GM12801 (cell line): ENCODE data around the gene NCAM1.

Source experiments
- TF ChIP-seq, protein P1 (sequence below): IDR thresholded peaks from one replicate; pipeline ENCODE4 v1.5.1; 2011; ENCODE audit warnings: control low read depth; ENCODE audit not compliant: insufficient read length; ENCODE audit errors: extremely low read depth

The NCAM1 gene

DNA sequence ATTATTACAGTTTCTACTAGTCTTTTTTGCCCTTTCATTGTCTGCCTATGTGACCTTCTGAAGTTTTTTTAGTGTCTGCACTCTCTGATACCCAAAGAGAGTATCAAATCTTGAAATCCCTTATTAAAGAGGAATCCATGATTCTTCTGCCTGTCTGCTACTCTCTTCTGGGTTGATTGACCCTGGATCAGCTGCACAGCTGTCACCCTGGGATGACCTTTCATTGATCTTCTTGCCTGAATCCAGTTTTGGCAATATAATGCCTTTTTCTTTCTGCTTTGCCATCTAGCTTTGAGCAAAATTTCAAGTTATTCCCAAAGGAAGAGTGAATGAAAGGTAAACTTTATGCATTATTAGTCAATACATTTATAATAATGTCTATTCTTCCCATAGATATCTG, 32.6 kb downstream of the NCAM1 start:
- TF ChIP-seq, protein P1, sequence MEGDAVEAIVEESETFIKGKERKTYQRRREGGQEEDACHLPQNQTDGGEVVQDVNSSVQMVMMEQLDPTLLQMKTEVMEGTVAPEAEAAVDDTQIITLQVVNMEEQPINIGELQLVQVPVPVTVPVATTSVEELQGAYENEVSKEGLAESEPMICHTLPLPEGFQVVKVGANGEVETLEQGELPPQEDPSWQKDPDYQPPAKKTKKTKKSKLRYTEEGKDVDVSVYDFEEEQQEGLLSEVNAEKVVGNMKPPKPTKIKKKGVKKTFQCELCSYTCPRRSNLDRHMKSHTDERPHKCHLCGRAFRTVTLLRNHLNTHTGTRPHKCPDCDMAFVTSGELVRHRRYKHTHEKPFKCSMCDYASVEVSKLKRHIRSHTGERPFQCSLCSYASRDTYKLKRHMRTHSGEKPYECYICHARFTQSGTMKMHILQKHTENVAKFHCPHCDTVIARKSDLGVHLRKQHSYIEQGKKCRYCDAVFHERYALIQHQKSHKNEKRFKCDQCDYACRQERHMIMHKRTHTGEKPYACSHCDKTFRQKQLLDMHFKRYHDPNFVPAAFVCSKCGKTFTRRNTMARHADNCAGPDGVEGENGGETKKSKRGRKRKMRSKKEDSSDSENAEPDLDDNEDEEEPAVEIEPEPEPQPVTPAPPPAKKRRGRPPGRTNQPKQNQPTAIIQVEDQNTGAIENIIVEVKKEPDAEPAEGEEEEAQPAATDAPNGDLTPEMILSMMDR, result no peak

DNA sequence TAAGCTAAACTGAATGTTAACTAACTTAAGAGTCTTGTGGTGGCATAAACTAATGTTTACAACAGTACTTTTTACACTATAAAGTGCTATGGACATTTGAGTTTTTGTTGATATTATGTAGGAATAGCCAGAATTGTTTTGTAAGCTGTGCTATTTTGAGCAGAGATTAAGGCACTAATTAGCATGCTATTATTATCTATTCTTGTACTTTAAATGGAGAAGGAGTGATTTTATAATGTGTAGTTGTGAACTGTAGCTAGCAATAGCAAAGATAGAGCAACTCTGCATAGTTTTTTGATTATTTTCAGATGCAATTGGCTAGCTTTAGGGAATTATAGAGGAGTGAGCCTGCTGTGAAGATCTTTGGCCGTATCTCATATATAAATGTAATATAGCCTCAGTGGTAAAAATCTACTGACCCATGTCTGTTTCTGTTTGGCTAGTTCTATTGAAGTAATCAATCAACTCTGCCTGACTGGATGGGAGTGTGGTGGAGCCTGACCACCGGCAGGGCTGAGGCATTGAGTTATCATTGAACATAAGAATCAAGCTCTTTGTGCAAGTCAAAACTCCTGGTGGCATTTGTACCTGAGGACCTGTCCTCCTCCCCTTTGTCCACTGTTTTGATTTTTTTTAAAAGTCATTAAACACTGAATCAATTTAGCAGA, 34.3 kb downstream of the NCAM1 start:
- TF ChIP-seq, protein P1, result no peak

GRCh38 chr11:112996994-112997393, 35.8 kb downstream of the NCAM1 start:
- TF ChIP-seq, protein P1, result no peak

DNA sequence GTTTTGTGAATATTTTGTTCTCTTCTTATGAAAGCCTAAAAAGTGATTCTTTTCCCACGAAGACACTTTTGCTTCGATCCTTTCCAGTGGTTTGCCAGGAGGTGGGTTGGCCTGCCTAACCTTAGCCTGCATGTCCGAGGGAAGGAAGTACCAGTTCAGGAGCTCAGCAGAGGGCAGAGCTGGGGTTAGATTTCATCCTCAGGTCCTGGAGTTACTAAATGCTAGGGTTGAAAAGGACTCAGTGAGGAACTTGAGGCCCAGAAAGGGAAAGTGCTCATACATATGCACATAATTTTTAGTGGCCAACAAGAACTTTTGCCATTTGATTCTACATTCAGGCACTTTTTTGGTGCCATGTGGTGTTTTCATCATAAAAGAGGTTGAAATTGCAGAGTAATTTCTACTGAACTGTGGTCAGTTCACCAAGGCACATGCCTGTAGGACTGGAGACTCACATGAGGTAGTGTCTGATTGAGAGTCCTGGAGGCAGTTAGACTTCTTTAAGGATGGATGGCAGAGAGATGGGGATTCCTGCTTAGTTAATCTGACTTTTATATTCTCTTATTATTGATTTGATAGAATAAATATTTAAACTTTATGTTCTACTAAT, 36.7 kb downstream of the NCAM1 start:
- TF ChIP-seq, protein P1, result no peak

DNA sequence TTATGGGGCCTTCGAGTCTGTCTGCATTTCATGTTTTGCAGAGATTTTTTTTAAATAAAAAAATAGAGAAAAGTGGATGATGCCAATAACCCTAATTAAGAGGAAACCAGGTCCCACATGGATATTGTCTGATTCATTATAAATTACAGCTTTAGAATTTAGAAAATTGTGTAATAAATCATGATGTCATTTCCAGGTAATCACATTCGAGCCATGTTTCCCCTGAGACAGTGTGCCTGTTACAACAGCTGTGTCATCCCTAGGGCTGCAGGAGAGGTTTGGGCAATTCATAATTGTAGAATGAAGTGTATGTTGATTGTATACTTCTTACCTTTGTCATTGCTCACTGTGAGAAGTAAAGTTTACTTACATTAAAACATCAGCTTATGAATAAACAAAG, 38.3 kb downstream of the NCAM1 start:
- TF ChIP-seq, protein P1, result no peak

GRCh38 chr11:113001709-113002108, 40.5 kb downstream of the NCAM1 start:
- TF ChIP-seq, protein P1, result no peak

DNA sequence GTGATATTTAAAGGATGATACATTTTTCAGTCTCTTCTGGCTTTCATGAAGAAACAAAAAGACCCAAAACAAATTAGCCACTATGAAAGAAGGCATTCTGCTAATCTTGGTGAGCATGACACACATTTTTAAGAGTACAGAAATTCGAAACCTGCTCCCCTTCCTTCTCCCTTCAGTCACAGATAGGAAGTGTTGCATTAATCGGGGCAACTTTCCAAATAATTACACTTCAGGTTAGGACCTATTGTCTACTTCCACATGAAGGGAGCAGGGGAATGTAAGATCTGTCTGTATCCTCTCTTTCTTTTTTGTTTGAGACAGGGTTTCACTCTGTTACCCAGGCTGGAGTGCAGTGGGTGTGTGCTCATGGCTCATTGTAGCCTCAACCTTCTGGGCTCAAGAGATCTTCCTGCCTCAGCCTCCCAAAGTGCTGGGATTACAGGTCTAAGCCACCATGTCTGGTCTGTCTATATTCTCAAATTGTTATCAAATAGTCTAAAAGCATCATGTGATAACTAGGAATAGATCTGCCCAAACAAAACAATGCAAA, 45.8 kb downstream of the NCAM1 start:
- TF ChIP-seq, protein P1, result no peak
